Hepatocyte (in vitro differentiated cells): ENCODE data around the gene PNPLA5.

Source experiments
- EZH2 ChIP-seq: fragments of 200-600 bp; sonication (generic); IDR thresholded peaks from 2 replicates; pipeline ENCODE4 v1.6.1; 2016; ENCODE audit warnings: antibody characterized with exemption, mild to moderate bottlenecking, borderline replicate concordance
- EZH2phosphoT487 ChIP-seq: fragments of 200-600 bp; sonication (generic); IDR thresholded peaks from one replicate; pipeline ENCODE4 v1.6.1; 2018; ENCODE audit warnings: antibody characterized with exemption, mild to moderate bottlenecking, low read depth, moderate library complexity; ENCODE audit not compliant: unreplicated experiment, severe bottlenecking
- TF ChIP-seq, protein P1 (sequence below): fragments of 200-600 bp; sonication (generic); IDR thresholded peaks from 2 replicates; pipeline ENCODE4 v1.5.1; 2016; ENCODE audit warnings: antibody characterized with exemption, mild to moderate bottlenecking; ENCODE audit not compliant: poor library complexity

- TF ChIP-seq, protein P1, sequence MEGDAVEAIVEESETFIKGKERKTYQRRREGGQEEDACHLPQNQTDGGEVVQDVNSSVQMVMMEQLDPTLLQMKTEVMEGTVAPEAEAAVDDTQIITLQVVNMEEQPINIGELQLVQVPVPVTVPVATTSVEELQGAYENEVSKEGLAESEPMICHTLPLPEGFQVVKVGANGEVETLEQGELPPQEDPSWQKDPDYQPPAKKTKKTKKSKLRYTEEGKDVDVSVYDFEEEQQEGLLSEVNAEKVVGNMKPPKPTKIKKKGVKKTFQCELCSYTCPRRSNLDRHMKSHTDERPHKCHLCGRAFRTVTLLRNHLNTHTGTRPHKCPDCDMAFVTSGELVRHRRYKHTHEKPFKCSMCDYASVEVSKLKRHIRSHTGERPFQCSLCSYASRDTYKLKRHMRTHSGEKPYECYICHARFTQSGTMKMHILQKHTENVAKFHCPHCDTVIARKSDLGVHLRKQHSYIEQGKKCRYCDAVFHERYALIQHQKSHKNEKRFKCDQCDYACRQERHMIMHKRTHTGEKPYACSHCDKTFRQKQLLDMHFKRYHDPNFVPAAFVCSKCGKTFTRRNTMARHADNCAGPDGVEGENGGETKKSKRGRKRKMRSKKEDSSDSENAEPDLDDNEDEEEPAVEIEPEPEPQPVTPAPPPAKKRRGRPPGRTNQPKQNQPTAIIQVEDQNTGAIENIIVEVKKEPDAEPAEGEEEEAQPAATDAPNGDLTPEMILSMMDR = no peak
- TF ChIP-seq EZH2phosphoT487 (no peak), EZH2 (no peak)
These were observed 34.5 kb upstream of the PNPLA5 start for GRCh38 chr22:43926349-43926710.
